WTC11 (cell line): ENCODE data around the gene PCDH1. TPM values are rescaled to one million over a fixed set of nuclear protein-coding genes. Genes with fewer than 3 reads are reported as not detected.
A peak's percentile ranks its signal among the peaks of the same experiment; 100 is the strongest.

ENCODE experiments used
- ATAC-seq: fragments of 200-7000 bp; cut with Tn5 transposase; 2 replicates; pipeline ENCODE4 v1.10.0; 2021; ENCODE audit warnings: mild to moderate bottlenecking, moderate library complexity
- CTCF ChIA-PET: fragments of 300-600 bp; sonication (Branson Sonifier 250); formaldehyde crosslinking; loops from one replicate; lab custom pipeline; 2021; ENCODE audit warnings: antibody characterized with exemption; lab: Charles Lee
- POLR2A ChIA-PET: fragments of 350-600 bp; sonication (Branson Sonifier 250); formaldehyde crosslinking; loops from one replicate; lab custom pipeline; 2021; ENCODE audit warnings: antibody characterized with exemption; lab: Charles Lee
- DNase-seq: peaks from one replicate; pipeline ENCODE4 v3.0.0; 2021; ENCODE audit warnings: low spot score
- H3K27ac Mint-ChIP-seq: 2 replicates; pipeline ENCODE4 v1.8.0; 2021; ENCODE audit warnings: mixed read lengths
- H3K27me3 Mint-ChIP-seq: 2 replicates; pipeline ENCODE4 v1.8.0; 2021; ENCODE audit warnings: low read depth, mild to moderate bottlenecking, moderate library complexity, mixed read lengths
- H3K36me3 Mint-ChIP-seq: 2 replicates; pipeline ENCODE4 v1.8.0; 2021; ENCODE audit warnings: mixed read lengths
- H3K4me1 Mint-ChIP-seq: 2 replicates; pipeline ENCODE4 v1.8.0; 2022; ENCODE audit warnings: mixed read lengths
- H3K4me3 Mint-ChIP-seq: 2 replicates; pipeline ENCODE4 v1.8.0; 2021; ENCODE audit warnings: mild to moderate bottlenecking, moderate library complexity, mixed read lengths
- H3K9me3 Mint-ChIP-seq: 2 replicates; pipeline ENCODE4 v1.8.0; 2021; ENCODE audit warnings: mixed read lengths
- ATF3 ChIP-seq: sonication (generic); formaldehyde crosslinking; conservative IDR thresholded peaks from 2 replicates; pipeline ENCODE4 v1.8.1; 2022; ENCODE audit warnings: mild to moderate bottlenecking, missing genetic modification reagents
- CBFB ChIP-seq: sonication (generic); formaldehyde crosslinking; IDR thresholded peaks from 2 replicates; pipeline ENCODE4 v1.8.1; 2022; ENCODE audit warnings: mild to moderate bottlenecking, low read depth, missing genetic modification reagents
- FOXP1 ChIP-seq: sonication (generic); formaldehyde crosslinking; IDR thresholded peaks from 2 replicates; pipeline ENCODE4 v1.8.0; 2022; ENCODE audit warnings: missing genetic modification reagents, mild to moderate bottlenecking, moderate library complexity, borderline replicate concordance
- NFATC4 ChIP-seq: fragments of 250-450 bp; sonication (Bioruptor Pico); IDR thresholded peaks from 2 replicates; pipeline ENCODE4 v1.9.0; 2021; ENCODE audit warnings: mild to moderate bottlenecking
- NR3C1 ChIP-seq: sonication (generic); formaldehyde crosslinking; conservative IDR thresholded peaks from 2 replicates; pipeline ENCODE4 v1.8.1; 2023; ENCODE audit warnings: low read depth, mild to moderate bottlenecking, missing genetic modification reagents
- PRRX2 ChIP-seq: fragments of 250-450 bp; sonication (Bioruptor Pico); IDR thresholded peaks from 2 replicates; pipeline ENCODE4 v1.8.0; 2021; ENCODE audit warnings: mild to moderate bottlenecking
- SMAD3 ChIP-seq: sonication (generic); formaldehyde crosslinking; IDR thresholded peaks from 2 replicates; pipeline ENCODE4 v1.8.0; 2022; ENCODE audit warnings: missing genetic modification reagents, mild to moderate bottlenecking, borderline replicate concordance
- SP1 ChIP-seq: sonication (generic); formaldehyde crosslinking; conservative IDR thresholded peaks from 2 replicates; pipeline ENCODE4 v1.8.1; 2022; ENCODE audit warnings: missing genetic modification reagents
- TEAD1 ChIP-seq: sonication (generic); formaldehyde crosslinking; IDR thresholded peaks from 2 replicates; pipeline ENCODE4 v1.8.0; 2022; ENCODE audit warnings: mild to moderate bottlenecking, missing genetic modification reagents
- TEAD4 ChIP-seq: sonication (generic); formaldehyde crosslinking; IDR thresholded peaks from 2 replicates; pipeline ENCODE4 v1.8.0; 2022; ENCODE audit warnings: mild to moderate bottlenecking, missing genetic modification reagents
- ZMAT4 ChIP-seq: fragments of 250-450 bp; sonication (Bioruptor Pico); IDR thresholded peaks from 2 replicates; pipeline ENCODE4 v1.9.0; 2021; ENCODE audit warnings: mild to moderate bottlenecking
- ZNF121 ChIP-seq: sonication (generic); formaldehyde crosslinking; IDR thresholded peaks from 2 replicates; pipeline ENCODE4 v1.8.0; 2023; ENCODE audit warnings: missing genetic modification reagents
- ZNF219 ChIP-seq: sonication (generic); formaldehyde crosslinking; IDR thresholded peaks from 2 replicates; pipeline ENCODE4 v1.8.0; 2023; ENCODE audit warnings: missing genetic modification reagents, mild to moderate bottlenecking, borderline replicate concordance
- total RNA-seq: library from RNA; stranded (reverse); gene quantifications from 3 replicates; pipeline ENCODE4 v1.2.3, GENCODE V29; 2021
- TF ChIP-seq, protein P1 (sequence below): fragments of 200-600 bp; IDR thresholded peaks from 2 replicates; pipeline ENCODE4 v1.8.0; 2022; ENCODE audit warnings: antibody characterized with exemption
- TF ChIP-seq, protein P2 (sequence below): sonication (generic); formaldehyde crosslinking; IDR thresholded peaks from 2 replicates; pipeline ENCODE4 v1.8.0; 2022; ENCODE audit warnings: mild to moderate bottlenecking, missing genetic modification reagents
- TF ChIP-seq, protein P3 (sequence below): fragments of 250-450 bp; sonication (Bioruptor Pico); IDR thresholded peaks from 2 replicates; pipeline ENCODE4 v1.9.0; 2021; ENCODE audit warnings: moderate library complexity, mild to moderate bottlenecking, inconsistent platforms, borderline replicate concordance

The PCDH1 gene
- total RNA-seq, 1 experiment from 2014 or later: 105 TPM

DNA sequence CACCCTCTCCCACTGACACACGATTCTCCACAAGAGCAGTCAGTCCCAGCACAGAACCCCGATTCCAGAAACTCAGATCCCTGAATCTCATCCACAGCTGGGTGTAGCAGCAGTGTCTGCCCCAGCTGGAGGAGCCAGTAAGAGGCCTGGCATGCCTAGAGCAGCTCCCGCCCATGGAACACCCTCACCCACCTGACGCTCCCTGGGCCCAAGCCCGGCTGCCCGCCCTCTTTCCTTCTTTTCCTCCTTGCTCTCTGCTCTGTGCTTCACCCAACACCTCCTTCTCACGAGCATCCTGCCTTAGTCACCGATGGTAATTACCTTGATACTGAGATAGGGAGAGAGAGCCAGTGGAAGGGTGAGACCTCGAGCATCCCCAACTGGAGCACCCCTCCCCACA lies 8.7 kb downstream of the PCDH1 start:
- peaks cover 51% of the 10 kb centered on the region for H3K36me3 Mint-ChIP-seq

GRCh38 chr5:141869040-141869439 lies 9.2 kb downstream of the PCDH1 start:
- Mint-ChIP-seq H3K27ac (no peak overlapping the region), H3K36me3 (peaks cover 56% of the 10 kb centered on the region), H3K4me3 (no peak overlapping the region), H3K27me3 (no peaks in the 10 kb centered on the region), H3K4me1 (peaks cover 40% of the 10 kb centered on the region), H3K9me3 (no peaks in the 10 kb centered on the region)
- ChIA-PET CTCF (interaction anchor here (0.8 to 1.0 kb wide), 2 partner anchors 43 to 88 kb away, joined by 3 read pairs; no protein-coding TSS in a partner anchor), POLR2A (interaction anchor here (0.5 to 1.0 kb wide), 2 partner anchors 8 to 20 kb away, joined by 4 read pairs; no protein-coding TSS in a partner anchor)
- DNase-seq (no peak), ATAC-seq (no peak)
- TF ChIP-seq ATF3 (CRISPR knock-in tag) (no peak), FOXP1 (CRISPR knock-in tag) (no peak), NR3C1 (CRISPR knock-in tag) (no peak), ZNF219 (CRISPR knock-in tag) (no peak), ZNF121 (CRISPR knock-in tag) (no peak)
- TF ChIP-seq, protein P1, sequence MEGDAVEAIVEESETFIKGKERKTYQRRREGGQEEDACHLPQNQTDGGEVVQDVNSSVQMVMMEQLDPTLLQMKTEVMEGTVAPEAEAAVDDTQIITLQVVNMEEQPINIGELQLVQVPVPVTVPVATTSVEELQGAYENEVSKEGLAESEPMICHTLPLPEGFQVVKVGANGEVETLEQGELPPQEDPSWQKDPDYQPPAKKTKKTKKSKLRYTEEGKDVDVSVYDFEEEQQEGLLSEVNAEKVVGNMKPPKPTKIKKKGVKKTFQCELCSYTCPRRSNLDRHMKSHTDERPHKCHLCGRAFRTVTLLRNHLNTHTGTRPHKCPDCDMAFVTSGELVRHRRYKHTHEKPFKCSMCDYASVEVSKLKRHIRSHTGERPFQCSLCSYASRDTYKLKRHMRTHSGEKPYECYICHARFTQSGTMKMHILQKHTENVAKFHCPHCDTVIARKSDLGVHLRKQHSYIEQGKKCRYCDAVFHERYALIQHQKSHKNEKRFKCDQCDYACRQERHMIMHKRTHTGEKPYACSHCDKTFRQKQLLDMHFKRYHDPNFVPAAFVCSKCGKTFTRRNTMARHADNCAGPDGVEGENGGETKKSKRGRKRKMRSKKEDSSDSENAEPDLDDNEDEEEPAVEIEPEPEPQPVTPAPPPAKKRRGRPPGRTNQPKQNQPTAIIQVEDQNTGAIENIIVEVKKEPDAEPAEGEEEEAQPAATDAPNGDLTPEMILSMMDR: no peak
- TF ChIP-seq, protein P2, sequence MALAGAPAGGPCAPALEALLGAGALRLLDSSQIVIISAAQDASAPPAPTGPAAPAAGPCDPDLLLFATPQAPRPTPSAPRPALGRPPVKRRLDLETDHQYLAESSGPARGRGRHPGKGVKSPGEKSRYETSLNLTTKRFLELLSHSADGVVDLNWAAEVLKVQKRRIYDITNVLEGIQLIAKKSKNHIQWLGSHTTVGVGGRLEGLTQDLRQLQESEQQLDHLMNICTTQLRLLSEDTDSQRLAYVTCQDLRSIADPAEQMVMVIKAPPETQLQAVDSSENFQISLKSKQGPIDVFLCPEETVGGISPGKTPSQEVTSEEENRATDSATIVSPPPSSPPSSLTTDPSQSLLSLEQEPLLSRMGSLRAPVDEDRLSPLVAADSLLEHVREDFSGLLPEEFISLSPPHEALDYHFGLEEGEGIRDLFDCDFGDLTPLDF (CRISPR knock-in tag): no peak

More for the DNA sequence above, 8.7 kb downstream of the PCDH1 start:
- no peak for ATAC-seq
- DNase-seq: no peak
- no peak overlapping the region for H3K4me3 Mint-ChIP-seq
- CTCF ChIA-PET: interaction anchor here (0.8 to 1.3 kb wide), 3 partner anchors 16 to 89 kb away, joined by 3 read pairs; no protein-coding TSS in a partner anchor
- H3K27ac Mint-ChIP-seq: peak overlapping the region; percentile 89
- no peaks in the 10 kb centered on the region for H3K9me3 Mint-ChIP-seq
- peaks cover 45% of the 10 kb centered on the region for H3K4me1 Mint-ChIP-seq
- no peak for TF ChIP-seq PRRX2
- no peak for TF ChIP-seq ZMAT4 (CRISPR knock-in tag)
- no peak for TF ChIP-seq SP1 (CRISPR knock-in tag)
- no peak for TF ChIP-seq TEAD1 (CRISPR knock-in tag)
- no peak for TF ChIP-seq CBFB (CRISPR knock-in tag)
- TF ChIP-seq NFATC4 (CRISPR knock-in tag): no peak
- no peak for TF ChIP-seq FOXP1 (CRISPR knock-in tag)
- TF ChIP-seq, protein P3, sequence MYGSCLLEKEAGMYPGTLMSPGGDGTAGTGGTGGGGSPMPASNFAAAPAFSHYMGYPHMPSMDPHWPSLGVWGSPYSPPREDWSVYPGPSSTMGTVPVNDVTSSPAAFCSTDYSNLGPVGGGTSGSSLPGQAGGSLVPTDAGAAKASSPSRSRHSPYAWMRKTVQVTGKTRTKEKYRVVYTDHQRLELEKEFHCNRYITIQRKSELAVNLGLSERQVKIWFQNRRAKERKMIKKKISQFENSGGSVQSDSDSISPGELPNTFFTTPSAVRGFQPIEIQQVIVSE (CRISPR knock-in tag): no peak
- TF ChIP-seq ATF3 (CRISPR knock-in tag): no peak
- TF ChIP-seq TEAD4 (CRISPR knock-in tag): no peak
- TF ChIP-seq SMAD3 (CRISPR knock-in tag): no peak
- TF ChIP-seq, protein P2 (CRISPR knock-in tag): no peak
- TF ChIP-seq NR3C1 (CRISPR knock-in tag): no peak
- H3K27me3 Mint-ChIP-seq: no peaks in the 10 kb centered on the region
- POLR2A ChIA-PET: interaction anchor here (1.0 to 1.3 kb wide), 2 partner anchors 20 to 53 kb away, joined by 3 to 4 read pairs; no protein-coding TSS in a partner anchor
